MCF 10A (cell line): Measurements from ENCODE around the gene ANAPC7. TPM values are rescaled to one million over a fixed set of nuclear protein-coding genes. Genes with fewer than 3 reads are reported as not detected.
"Not testable (repeated sequence)": the region's sequence is repeated elsewhere in the genome, so short reads cannot be mapped to it uniquely, and the experiment has no call there.

Experiments used
- BruUV-seq: library from RNA; stranded (reverse); fragments of 400-500 nt; replicated peaks from 2 replicates; lab custom pipeline; 2021; lab: Mats Ljungman, UMichigan
- CTCF ChIA-PET: fragments of 300-600 bp; sonication (Branson Sonifier 250); formaldehyde crosslinking; extraction: SDS; loops from one replicate; lab custom pipeline; 2021; ENCODE audit warnings: antibody characterized with exemption, inconsistent platforms; lab: Yijun Ruan, JAX
- POLR2A ChIA-PET: fragments of 300-600, 350-650 bp; sonication (Branson Sonifier 250); formaldehyde crosslinking; extraction: SDS; loops from one replicate; lab custom pipeline; 2020; ENCODE audit warnings: antibody characterized with exemption, inconsistent platforms; lab: Yijun Ruan, JAX
- DNase-seq: peaks from one replicate; pipeline ENCODE4 v3.0.0-alpha.2; 2018; ENCODE audit not compliant: unreplicated experiment
- H3K27ac Mint-ChIP-seq: one replicate; pipeline ENCODE4 v1.8.0; 2022; ENCODE audit warnings: mild to moderate bottlenecking, low read depth, mixed read lengths; ENCODE audit not compliant: unreplicated experiment
- H3K27me3 Mint-ChIP-seq: one replicate; pipeline ENCODE4 v1.8.0; 2022; ENCODE audit warnings: mixed read lengths; ENCODE audit not compliant: insufficient read depth, unreplicated experiment
- H3K36me3 Mint-ChIP-seq: one replicate; pipeline ENCODE4 v1.8.0; 2022; ENCODE audit warnings: mild to moderate bottlenecking, moderate library complexity, mixed read lengths; ENCODE audit not compliant: insufficient read depth, unreplicated experiment
- H3K4me1 Mint-ChIP-seq: one replicate; pipeline ENCODE4 v1.8.0; 2022; ENCODE audit warnings: mixed read lengths; ENCODE audit not compliant: insufficient read depth, unreplicated experiment
- H3K4me3 Mint-ChIP-seq: one replicate; pipeline ENCODE4 v1.8.0; 2022; ENCODE audit warnings: mild to moderate bottlenecking, moderate library complexity, mixed read lengths; ENCODE audit not compliant: unreplicated experiment
- H3K9me3 Mint-ChIP-seq: one replicate; pipeline ENCODE4 v1.8.0; 2022; ENCODE audit warnings: mixed read lengths; ENCODE audit not compliant: unreplicated experiment
- CTCF ChIP-seq: fragments of 200-600 bp; IDR thresholded peaks from one replicate; pipeline ENCODE4 v1.8.0; 2022; ENCODE audit warnings: antibody characterized with exemption, mild to moderate bottlenecking; ENCODE audit not compliant: unreplicated experiment
- intact Hi-C: fragments of 100-400 bp; cut with micrococcal nuclease; formaldehyde crosslinking; loops from 2 replicates; pipeline ENCODE4 v1.14.1; 2022
- total RNA-seq: library from RNA; stranded (reverse); gene quantifications from 2 replicates; pipeline ENCODE4 v1.2.3, GENCODE V29; 2022

ANAPC7 gene
- total RNA-seq, 1 experiment from 2014 or later, result 87.1 TPM

GRCh38 chr12:110358384-110359097 is 45.0 kb downstream of the ANAPC7 start:
- H3K4me3 Mint-ChIP-seq, intact Hi-C loops, H3K27me3 Mint-ChIP-seq, H3K9me3 Mint-ChIP-seq, H3K27ac Mint-ChIP-seq, DNase-seq, H3K4me1 Mint-ChIP-seq, BruUV-seq, H3K36me3 Mint-ChIP-seq: not testable (repeated sequence)
- ChIA-PET CTCF (interaction anchor here (0.6 to 1.3 kb wide), 10 partner anchors 8 to 352 kb away, joined by 3 to 4 read pairs (median 3); no protein-coding TSS in a partner anchor), POLR2A (interaction anchor here (0.6 to 2.0 kb wide), 5 partner anchors 9 to 92 kb away, joined by 3 to 8 read pairs (median 3); partner anchors contain the start of genes ARPC3 and ATP2A2)
- peak; percentile 9 for TF ChIP-seq CTCF

DNA sequence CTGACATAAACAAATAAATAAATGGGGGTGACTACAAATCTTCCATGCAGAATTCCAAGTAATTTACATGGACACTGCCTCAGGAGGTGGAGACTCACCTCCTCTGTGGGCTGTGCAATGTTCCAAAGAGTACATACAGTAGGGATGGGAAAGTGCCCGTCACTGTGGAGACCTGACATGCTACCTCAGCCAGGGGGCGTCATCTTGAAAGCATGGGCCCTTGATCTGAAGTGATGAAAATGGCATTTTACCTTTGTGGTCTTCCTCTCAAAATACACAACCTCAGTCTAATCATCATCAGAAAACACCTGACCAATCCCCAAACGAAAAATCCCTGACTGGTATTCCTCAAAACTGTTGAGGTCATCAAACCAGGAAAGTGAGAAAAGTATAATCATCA is 48.4 kb downstream of the ANAPC7 start:
- DNase-seq, result peak; percentile 47
- ChIA-PET CTCF (no interaction called here), POLR2A (no interaction called here)
- BruUV-seq, result no TSS peak
- Mint-ChIP-seq H3K9me3 (no peaks in the 10 kb centered on the region), H3K4me1 (no peaks in the 10 kb centered on the region), H3K27ac (no peak overlapping the region), H3K27me3 (no peaks in the 10 kb centered on the region), H3K36me3 (peaks cover 22% of the 10 kb centered on the region), H3K4me3 (no peak overlapping the region)
- intact Hi-C loops, result no loop called here
- peak; percentile 20 for TF ChIP-seq CTCF

GRCh38 chr12:110354172-110354780 is 49.2 kb downstream of the ANAPC7 start:
- Mint-ChIP-seq H3K9me3 (no peaks in the 10 kb centered on the region), H3K36me3 (peaks cover 30% of the 10 kb centered on the region), H3K27ac (no peak overlapping the region), H3K27me3 (no peaks in the 10 kb centered on the region), H3K4me1 (no peaks in the 10 kb centered on the region), H3K4me3 (no peak overlapping the region)
- TF ChIP-seq CTCF, result no peak
- DNase-seq, result no peak
- ChIA-PET POLR2A (interaction anchor here (0.7 to 7.0 kb wide), 6 partner anchors 9 to 242 kb away, joined by 3 to 25 read pairs (median 4); no protein-coding TSS in a partner anchor), CTCF (interaction anchor here (0.6 to 0.9 kb wide), 2 partner anchors 23 to 77 kb away, joined by 3 to 4 read pairs; no protein-coding TSS in a partner anchor)
- no TSS peak for BruUV-seq
- intact Hi-C loops, result no loop called here
